Hematopoietic multipotent progenitor cell treated with erythropoietin and hydrocortisone succinate and interleukin-3 and kit ligand, for 17 days (in vitro differentiated cells): Measurements from ENCODE around the gene TMC6.
"Not testable (repeated sequence)": the region's sequence is repeated elsewhere in the genome, so short reads cannot be mapped to it uniquely, and the experiment has no call there.

Source experiments
- DNase-seq: peaks from one replicate; pipeline ENCODE4 v3.0.0-alpha.2; 2015; ENCODE audit warnings: low spot score

TMC6 gene

GRCh38 chr17:78128551-78129350 lies at the start of gene TMC6:
Gene TMC6 (minus strand): TSS chr17:78128755. CDS start chr17:78126832, 1,923 bp downstream.
- DNase-seq, result peak; percentile 77

GRCh38 chr17:78176548-78177025 lies 48.0 kb upstream of the TMC6 start:
- DNase-seq, result peak; percentile 75

- DNase-seq, result no peak
Observed at GRCh38 chr17:78175643-78175981, 47.1 kb upstream of the TMC6 start.

GRCh38 chr17:78174870-78175642 lies 46.5 kb upstream of the TMC6 start:
- DNase-seq, result no peak

- DNase-seq, result no peak
Observed at GRCh38 chr17:78174346-78174869, 45.9 kb upstream of the TMC6 start.

- no peak for DNase-seq
Observed at GRCh38 chr17:78173097-78173715, 44.7 kb upstream of the TMC6 start.

- DNase-seq, result peak; percentile 37
Observed at GRCh38 chr17:78172249-78173051, 43.9 kb upstream of the TMC6 start.

GRCh38 chr17:78171591-78172248 lies 43.2 kb upstream of the TMC6 start:
- DNase-seq, result not testable (repeated sequence)

- DNase-seq, result no peak
Observed at GRCh38 chr17:78170692-78171590, 42.4 kb upstream of the TMC6 start.

- DNase-seq, result peak; percentile 35
Observed at GRCh38 chr17:78168903-78169793, 40.6 kb upstream of the TMC6 start.

- peak; percentile 88 for DNase-seq
Observed at GRCh38 chr17:78168242-78168902, 39.8 kb upstream of the TMC6 start, which contains the start of gene SYNGR2. Gene SYNGR2 (plus strand): TSS chr17:78168581. CDS start chr17:78168617, 36 bp downstream.

- no peak for DNase-seq
Observed at GRCh38 chr17:78166416-78166815, 37.9 kb upstream of the TMC6 start.

- DNase-seq, result no peak
Observed at GRCh38 chr17:78164748-78165607, 36.4 kb upstream of the TMC6 start.

- DNase-seq, result no peak
Observed at GRCh38 chr17:78163881-78164747, 35.6 kb upstream of the TMC6 start.

GRCh38 chr17:78159575-78160158 lies 31.1 kb upstream of the TMC6 start:
- DNase-seq, result no peak
